WI38 (cell line): ENCODE data around the gene EEF1AKMT2.
"Not testable (repeated sequence)": the region's sequence is repeated elsewhere in the genome, so short reads cannot be mapped to it uniquely, and the experiment has no call there.

Experiments used
- H3K4me3 ChIP-seq: 2 replicates; pipeline ENCODE4 v1.5.1; 2011; ENCODE audit warnings: low read depth, mild to moderate bottlenecking, control low read depth, low read length
- TF ChIP-seq, protein P1 (sequence below): IDR thresholded peaks from 2 replicates; pipeline ENCODE4 v1.5.1; 2012; ENCODE audit warnings: low read depth, mild to moderate bottlenecking, control low read depth, low read length

EEF1AKMT2 gene

DNA sequence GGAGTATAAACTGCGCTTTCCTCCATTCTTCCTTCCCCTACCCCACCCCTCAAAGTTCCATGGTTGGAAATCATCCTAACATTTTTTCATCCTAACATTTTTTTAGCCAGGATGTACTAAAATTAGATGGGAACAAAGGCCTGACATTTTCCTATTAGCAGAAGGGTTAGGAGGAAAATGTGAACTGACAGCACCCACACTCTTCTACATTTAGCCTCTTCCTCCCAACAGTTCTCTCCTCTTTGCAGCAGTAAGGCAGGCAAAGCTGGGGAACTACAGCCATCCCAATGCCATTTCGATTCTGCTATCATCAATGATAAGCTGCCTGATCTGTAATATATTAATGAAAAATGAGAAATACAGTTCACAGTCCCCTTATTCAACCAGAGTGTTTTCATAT, 36.1 kb downstream of the EEF1AKMT2 start:
- no peak overlapping the region for H3K4me3 ChIP-seq
- TF ChIP-seq, protein P1, sequence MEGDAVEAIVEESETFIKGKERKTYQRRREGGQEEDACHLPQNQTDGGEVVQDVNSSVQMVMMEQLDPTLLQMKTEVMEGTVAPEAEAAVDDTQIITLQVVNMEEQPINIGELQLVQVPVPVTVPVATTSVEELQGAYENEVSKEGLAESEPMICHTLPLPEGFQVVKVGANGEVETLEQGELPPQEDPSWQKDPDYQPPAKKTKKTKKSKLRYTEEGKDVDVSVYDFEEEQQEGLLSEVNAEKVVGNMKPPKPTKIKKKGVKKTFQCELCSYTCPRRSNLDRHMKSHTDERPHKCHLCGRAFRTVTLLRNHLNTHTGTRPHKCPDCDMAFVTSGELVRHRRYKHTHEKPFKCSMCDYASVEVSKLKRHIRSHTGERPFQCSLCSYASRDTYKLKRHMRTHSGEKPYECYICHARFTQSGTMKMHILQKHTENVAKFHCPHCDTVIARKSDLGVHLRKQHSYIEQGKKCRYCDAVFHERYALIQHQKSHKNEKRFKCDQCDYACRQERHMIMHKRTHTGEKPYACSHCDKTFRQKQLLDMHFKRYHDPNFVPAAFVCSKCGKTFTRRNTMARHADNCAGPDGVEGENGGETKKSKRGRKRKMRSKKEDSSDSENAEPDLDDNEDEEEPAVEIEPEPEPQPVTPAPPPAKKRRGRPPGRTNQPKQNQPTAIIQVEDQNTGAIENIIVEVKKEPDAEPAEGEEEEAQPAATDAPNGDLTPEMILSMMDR, result no peak

DNA sequence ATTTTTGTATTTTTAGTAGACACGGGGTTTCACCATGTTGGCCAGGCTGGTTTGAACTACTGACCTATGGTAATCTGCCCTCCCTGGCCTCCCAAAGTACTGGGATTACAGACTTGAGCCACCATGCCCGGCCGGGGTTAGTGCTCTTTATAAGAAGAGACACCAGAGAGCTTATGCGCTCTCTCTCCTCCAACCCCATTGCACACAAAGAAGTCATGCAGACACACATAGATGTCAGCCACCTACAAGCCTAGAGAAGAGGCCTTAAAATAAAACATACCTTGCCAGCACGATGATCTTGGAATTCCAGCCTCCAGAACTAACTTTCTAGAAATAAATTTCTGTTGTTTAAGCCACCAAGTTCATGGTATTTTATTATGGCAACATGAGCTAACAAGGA, 37.5 kb downstream of the EEF1AKMT2 start:
- no peak overlapping the region for H3K4me3 ChIP-seq
- TF ChIP-seq, protein P1, result no peak

DNA sequence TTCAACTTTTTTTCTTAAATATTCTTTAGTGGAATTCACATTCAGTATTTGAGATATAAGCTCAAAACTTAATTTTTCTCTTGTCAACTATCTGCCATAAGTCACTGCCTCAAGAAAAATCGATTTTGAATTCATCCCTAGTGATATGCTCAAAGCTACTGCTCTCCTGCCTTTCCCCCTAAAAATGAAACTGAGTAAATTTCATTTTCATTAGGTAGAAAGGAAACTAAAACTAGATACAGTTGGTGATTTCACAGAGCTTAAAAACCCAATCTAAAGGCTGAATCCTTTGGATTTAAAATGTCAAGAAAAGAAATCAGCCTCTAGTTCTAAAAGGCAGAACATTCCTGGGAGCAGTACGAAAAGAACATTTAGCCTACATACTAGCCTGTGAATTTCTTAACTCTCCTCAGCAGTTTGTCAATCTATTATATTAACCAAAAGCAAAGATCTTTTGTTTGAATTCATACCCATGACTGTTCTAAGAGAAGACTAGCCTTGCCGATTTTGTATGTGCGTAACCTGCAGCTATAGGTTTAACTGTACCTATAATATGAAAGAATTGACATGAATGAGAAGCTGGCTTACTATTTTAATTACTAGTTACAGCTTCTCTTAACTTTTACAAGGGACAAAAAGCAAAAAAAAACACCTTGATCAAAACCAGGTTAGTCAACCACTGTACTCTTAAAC, 42.6 kb downstream of the EEF1AKMT2 start:
- TF ChIP-seq, protein P1, result no peak
- no peak overlapping the region for H3K4me3 ChIP-seq

DNA sequence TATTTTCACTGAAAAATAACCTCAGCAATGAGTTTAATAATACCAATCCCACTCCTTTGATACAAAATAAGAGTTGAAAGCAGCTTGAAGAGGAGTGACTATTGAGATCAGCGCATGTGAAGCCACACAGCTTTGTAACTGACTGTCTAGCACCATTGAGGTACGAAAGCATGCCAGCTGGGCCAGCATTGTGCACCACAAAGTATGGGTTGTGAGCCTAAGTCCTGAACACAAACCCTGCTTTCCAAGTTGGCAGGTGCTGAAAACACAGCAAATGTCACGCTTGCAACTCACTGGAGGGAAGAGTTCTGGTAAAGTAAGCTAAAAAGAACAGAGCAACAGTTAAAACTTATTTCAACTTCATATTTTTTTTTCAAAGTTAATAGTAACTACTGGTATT, 43.5 kb downstream of the EEF1AKMT2 start:
- TF ChIP-seq, protein P1, result no peak
- H3K4me3 ChIP-seq, result no peak overlapping the region

DNA sequence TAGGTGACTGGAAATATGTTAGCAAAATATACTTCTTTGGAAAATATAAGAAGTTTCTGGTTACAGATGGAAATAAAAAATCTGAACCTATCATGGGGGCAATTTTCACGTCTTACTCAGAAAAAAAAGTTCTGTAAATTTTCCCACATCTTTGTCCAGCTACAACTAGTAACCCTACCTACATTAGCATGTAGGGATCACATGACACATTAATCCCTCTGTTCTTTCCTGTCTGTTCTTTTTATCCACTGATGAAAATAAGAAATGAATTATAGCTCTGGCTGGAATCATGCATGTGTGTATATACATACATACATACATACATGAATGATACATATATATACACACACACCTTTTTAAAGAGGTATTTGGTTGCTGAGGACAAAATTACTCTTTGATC, 43.9 kb downstream of the EEF1AKMT2 start:
- TF ChIP-seq, protein P1, result no peak
- H3K4me3 ChIP-seq, result no peak overlapping the region

DNA sequence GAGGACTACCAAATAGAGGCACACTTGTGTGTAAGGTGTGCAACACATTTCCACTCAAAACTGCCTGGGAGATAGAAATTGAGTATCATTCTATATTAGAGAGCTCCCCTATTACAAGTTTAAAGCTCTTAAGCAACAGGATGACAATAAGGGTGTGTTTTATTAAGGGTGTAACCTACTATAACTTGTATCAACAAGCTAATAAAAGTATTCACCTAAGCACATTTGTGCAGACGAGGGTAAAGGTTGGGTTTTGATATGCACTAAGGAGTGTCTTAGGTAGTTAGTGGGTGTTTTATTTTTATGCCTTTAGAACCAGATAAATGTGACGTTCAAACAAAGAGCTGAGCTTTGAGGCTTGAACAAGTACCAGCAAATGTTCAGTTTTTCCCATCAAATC, 44.7 kb downstream of the EEF1AKMT2 start:
- TF ChIP-seq, protein P1, result no peak
- no peak overlapping the region for H3K4me3 ChIP-seq

DNA sequence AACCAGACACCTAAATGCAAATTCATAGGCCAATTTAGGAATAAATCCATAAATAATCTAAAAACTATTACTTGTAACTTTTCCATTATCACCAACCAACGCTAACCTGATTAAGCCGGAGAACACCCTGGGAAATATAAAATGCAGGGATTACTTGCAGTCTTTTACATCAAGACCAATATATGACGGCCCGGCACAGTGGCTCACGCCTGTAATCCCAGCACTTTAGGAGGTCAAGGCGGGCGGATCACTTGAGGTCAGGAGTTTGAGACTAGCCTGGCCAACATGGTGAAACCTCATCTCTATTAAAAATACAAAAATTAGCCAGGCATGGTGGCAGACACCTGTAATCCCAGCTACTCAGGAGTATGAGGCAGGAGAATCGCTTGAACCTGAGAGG, 45.2 kb downstream of the EEF1AKMT2 start:
- H3K4me3 ChIP-seq, result not testable (repeated sequence)

DNA sequence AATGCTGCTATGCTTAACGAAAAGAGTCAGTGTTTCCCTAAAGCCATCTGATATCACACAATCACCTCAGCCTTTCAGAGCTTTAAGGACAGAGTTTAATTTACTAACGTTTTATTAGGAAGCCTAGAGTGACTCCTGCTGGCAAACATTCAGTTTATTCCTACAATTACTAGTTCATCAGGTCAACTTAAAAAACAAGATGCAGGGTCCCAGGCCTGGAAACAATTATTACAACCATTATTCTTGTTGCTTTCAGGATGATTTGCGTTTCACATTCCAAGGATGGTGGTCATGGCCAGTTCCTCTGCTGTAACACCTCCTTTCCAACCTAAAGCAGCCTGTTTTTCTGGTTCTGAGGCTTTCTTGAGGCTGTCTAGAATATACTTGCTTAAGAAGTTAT, 46.0 kb downstream of the EEF1AKMT2 start:
- TF ChIP-seq, protein P1, result no peak

More for the DNA sequence above, 46.0 kb downstream of the EEF1AKMT2 start:
- H3K4me3 ChIP-seq, result no peak overlapping the region
